Skin of body (tissue), 2 donors: ENCODE measurements around the gene SAMMSON. TPM values are rescaled to one million over a fixed set of nuclear protein-coding genes. Genes with fewer than 3 reads are reported as not detected.
A peak's percentile ranks its signal among the peaks of the same experiment; 100 is the strongest.

Source experiments
- DNase-seq: peaks from one replicate; lab custom pipeline; 2025; lab: John Stamatoyannopoulos, UW
- total RNA-seq: library from RNA; depleted of rRNA; stranded (reverse); fragments of >200 nt; gene quantifications from one replicate; pipeline ENCODE4 v1.2.3, GENCODE V29; 2014

SAMMSON gene
- total RNA-seq, 1 donor from 2014 or later: 0.69 TPM

DNA sequence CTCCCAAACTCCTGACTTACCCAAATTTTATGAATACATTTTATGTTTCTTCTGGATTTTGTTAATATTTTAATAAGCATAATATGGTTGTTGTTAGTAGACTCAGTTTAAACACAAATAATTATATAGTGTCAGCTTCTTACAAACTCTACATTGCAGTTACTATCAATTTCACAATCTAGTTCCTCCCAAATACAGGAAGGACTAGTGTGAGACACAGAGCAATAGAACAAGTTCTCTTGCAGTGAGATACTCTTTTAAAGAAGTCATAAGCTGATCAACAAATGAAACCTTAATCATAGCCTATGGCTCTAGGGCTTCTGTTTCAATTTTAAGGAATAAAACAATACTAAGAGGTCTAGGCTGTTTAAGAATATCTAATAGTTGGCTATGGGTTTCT, 86.1 kb downstream of the SAMMSON start:
- DNase-seq: no peak

DNA sequence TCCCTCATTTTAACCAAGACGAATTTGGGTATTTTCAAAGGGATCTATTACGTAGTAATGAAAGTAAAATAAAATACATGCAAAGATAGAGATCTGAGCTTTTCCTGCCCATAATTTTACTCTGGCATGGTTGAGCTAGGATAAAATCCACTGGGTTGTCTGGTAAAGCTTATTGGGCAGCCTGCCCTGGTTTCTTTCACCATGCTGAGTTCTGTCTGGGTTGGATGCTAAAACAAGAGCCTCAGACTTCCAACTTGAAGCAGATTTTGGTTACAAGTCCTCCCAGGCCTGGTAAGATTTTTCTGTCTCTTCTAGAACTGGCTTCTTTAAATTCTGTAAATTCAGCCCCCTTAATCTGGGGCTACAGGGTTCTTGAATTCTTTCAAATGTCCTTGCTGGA, 86.8 kb downstream of the SAMMSON start:
- DNase-seq: no peak

DNA sequence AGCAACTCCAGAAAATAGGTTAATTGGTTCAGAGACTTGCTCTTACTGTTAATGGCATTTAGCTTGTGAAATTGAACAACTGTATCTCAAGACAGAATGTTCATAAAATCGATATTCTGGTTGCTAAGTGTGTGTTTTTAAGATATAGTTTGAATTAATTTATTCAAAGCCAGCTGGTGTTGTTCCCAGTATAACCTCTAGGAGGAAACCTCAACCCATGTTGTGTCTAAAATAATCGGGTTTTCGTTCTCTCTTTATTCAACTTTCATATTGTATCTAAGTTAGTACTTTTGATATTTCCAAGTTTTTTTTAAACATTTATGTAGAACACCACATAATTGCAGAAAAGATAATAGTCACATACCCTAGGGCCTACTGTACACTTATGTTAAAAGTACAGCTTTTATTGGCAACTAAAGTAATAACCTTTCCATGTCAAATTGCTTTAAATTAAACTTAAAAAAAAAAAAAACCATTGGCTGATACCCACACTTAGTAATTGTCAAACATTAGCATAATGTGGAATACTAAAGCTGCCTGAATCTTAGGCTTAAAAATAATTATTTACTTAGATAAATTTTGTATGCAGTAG, 90.9 kb downstream of the SAMMSON start:
- DNase-seq: peak; percentile 25

DNA sequence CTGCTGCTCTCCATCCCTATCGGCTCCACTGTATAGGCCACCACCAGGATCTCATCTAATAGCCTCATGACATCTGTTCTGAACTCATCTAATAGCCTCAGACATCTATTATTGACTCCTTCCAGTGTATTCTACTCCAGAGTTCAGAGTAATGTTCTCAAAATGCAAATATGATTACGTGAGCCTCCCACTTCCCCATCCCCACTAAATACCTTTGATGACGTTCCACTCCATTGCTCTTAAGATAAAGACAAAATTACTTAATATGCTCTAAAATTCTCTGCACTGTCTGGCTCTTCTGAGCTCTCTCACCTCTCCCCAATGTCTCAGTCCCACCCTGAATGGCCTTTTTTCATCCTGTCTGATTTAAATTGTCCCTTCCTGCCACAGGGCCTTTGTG, 94.7 kb downstream of the SAMMSON start:
- no peak for DNase-seq

DNA sequence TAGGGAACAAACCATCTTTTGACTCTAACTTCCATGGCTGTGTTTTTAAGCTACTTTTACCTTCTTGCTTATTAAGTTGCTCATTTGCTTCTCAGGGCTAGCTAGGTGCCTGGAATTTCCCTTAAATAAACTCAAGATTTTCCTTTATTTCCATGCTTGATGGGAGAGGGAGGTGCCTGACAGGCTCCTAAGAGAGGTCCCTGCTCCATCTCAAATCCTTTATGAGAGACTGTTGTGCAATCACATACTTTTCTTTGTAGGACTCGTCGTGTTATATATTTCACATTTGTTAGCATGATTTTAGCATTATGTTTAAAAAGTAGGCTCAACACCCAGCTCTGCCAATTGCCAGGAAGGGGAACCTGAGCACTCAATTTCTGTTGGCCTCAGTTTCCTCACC, 95.7 kb downstream of the SAMMSON start:
- no peak for DNase-seq

DNA sequence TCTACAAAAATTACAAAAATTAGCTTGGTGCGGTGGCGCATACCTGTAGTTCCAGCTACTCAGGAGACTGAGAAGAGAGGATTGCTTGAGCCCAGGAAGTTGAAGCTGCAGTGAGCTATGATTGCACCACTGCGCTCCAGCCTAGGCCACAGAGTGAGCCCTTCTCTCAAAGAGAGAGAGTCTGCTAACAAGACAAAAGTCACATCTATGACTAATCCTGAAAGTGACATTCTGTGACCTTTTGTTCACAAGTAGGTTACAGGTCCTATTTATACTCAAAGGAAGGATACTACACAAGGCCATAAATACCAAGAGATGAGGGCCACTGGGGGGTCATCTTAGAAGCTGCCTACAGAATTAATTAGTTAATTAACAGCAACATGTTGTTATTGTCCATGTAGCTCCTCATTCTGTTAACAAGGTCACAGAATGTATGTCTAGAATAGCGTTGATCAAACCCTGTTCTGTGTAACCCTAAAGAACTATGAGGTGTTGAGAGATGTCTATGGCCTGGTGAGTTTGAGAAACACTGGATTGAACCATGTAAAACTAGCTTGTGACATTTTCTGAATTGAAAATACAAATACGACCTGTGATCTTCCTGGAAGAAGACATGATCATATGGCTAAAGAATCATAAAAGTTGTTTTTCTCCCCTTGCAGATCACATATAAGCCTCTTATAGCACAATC, 97.0 kb downstream of the SAMMSON start:
- DNase-seq: no peak

DNA sequence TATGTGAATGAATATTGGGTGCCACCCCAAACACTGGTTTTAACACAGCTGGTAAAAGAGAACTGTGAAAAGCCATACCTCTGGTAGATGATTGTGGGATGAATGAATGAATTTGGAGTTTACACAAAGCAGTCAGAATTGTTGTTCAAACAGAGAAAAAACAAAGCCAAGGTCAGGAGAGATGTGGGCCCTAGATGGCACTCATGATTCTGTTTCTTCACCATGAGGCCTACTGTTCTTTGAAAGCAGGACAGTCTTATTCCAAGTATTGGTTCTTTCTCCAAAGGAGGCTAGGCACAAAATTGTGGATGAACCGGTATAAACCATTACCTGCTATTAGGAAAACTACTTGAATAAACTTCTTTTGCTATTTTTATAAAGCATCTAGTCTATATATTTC, 97.6 kb downstream of the SAMMSON start:
- no peak for DNase-seq

DNA sequence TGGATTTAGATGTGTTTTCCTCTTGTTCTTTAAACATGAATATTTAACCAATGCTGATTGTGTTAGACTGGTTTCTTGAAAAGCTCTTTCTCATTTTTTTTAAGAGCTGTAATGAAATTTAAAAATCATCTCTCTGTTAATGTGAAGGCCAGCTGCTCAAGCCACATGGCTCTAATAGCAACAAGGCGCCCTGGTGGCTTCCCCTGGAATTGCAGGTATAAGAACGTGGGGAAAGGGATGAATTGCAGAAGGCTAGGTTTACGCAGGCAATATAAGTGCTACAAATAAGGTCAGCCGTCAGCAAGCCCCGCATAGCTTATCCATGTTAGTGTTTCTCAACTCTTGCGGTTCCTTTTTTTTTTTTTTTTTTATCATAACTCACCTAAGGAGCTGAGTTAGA, 108.5 kb downstream of the SAMMSON start:
- DNase-seq: no peak

DNA sequence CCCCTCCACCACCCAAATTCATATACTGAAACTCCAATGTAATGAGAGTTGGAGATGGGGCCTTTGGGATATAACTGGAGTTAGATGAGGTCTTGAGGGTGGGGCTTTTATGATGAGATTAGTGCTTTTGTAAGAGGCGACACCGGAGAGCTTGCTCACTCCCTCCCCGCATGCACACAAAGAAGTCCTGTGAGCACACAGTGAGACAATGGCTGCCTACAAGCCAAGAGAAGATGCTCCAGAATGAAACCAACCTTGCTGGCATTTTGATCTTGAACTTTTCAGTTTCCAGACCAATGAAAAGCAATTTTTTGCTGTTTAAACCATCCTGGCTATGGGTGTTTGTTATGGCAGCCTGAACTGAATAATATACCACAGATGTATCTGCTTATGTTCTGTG, 109.0 kb downstream of the SAMMSON start:
- no peak for DNase-seq

DNA sequence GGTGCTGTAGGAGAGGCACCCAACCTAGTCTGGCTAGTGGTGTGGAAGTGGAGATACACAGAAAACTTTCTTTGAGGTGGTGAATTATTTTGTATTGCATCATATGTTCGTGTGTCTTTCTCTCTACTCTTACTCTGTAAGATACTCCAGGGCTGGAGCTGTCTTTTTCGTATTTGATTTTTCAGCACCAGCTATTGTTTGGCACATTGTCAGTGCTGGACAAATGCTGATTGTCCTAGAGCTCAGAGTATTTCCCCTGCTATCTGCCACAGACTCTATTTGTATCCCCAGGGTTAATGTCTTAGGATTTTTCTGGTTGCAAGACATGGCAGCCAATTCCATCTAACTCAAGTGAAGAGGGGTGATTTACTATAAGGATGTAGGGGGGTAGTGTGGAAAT, 110.5 kb downstream of the SAMMSON start:
- DNase-seq: no peak

DNA sequence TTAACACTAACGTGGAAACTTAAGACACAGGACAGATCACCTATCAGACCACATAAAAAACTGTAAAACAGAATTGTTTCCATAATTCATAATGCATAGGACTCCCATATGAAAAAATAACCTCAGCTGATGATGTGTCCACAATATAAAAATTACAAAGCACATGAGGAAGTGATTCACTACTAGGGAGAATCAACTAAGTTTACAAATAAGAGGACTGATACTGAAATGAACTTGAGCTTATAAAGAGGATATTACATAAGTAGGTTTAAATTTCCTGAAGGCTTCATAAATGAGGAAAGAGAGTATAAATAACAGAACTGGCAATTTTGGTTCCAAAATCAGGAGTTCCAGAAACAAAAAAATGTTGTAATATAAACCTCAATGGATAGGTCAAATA, 111.9 kb downstream of the SAMMSON start:
- no peak for DNase-seq

DNA sequence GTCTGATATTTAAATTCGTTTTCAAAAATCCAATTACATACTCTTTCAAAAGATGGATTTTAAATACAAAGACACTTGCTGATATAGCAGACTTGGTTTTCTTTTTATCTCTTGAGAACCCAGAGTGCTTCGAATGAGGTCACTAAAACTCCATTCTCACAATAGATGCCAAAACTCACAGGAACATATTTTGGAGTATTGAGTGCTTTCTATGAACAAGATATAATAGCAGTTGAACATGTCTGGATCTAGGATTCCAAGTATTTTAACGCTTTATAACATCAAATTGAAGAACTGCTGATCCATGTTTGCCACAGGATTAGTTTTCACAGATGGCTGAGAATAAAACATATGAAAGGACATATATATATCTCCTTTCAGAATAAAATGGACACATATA, 113.2 kb downstream of the SAMMSON start:
- DNase-seq: peak; percentile 46

DNA sequence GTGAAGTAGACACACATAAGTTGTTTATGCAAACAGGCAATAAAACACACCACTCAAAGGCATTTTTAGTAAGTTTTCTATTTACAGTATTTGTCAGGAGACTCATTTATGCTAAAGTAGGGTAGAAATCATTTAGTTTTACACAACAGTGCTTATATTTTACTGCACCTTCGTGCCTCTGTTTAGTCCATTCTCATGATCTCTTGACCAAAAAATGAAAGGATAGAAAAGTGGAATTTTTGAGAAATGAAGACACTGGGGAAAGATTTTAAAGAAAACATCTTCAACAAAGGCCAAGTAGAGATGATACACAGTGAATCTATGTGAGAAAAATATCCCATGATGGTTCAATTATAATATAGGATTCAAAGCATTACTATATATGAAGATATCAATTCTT, 114.9 kb downstream of the SAMMSON start:
- peak; percentile 66 for DNase-seq

DNA sequence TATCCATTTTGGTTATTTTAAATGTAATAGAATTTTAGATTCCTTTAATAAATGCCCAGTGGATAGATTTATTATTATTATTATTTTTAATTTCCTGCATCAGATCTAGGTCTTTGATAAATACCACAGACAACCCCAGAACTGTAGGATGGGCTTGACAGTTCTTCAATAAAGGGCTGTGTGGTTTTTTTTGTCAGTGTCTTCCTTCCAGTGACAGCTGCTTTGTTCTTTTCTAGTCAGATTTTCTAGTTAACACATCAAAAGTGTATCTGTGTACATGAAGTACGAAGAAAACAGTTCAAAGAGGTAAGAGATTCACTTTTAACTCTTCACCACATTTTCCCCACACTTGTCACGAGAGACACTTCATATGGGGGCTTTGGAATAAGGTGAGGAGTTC, 120.3 kb downstream of the SAMMSON start:
- DNase-seq: no peak
